ENCODE data around the gene TMCO5A.

- TF ChIP-seq CTCF (conservative IDR thresholded peaks at IDR 0.05) (no peak), EZH2 (IDR thresholded peaks at IDR 0.05; ENCODE audit: low read depth) (no peak)
Measured at GRCh38 chr15:37900326-37901221, 33.9 kb upstream of the TMCO5A start.
